ENCODE data around the gene MST1. TPM values are rescaled to one million over a fixed set of nuclear protein-coding genes. Genes with fewer than 3 reads are reported as not detected.

Gene MST1
- total RNA-seq = 10 to 100 TPM in 1 of 2 experiments, 1 to 10 TPM in 1; 8.6 to 12.4 TPM

- Mint-ChIP-seq H3K4me1 (peaks cover 33% of the 10 kb centered on the region), H3K27ac (peak within 1 kb of the TSS; percentile 87), H3K4me3 (peak within 1 kb of the TSS; percentile 97), H3K27me3 (peaks cover 12% of the 10 kb centered on the region), H3K9me3 (no peaks in the 10 kb centered on the region), H3K36me3 (ENCODE audit: low read depth) (peaks cover 7% of the 10 kb centered on the region)
- peak; percentile 93 for DNase-seq
- CTCF ChIA-PET = interaction anchor here (0.8 kb wide), 1 partner anchor 77 kb away, joined by 3 read pairs; no protein-coding TSS in a partner anchor
- POLR2A ChIA-PET = interaction anchor here (0.6 to 1.2 kb wide), 3 partner anchors 35 to 149 kb away, joined by 3 to 6 read pairs (median 3); no protein-coding TSS in a partner anchor
These were observed at the start of gene MST1, which contains the start of gene RNF123 for GRCh38 chr3:49689046-49689907. Gene MST1 (minus strand): TSS chr3:49689474. CDS start chr3:49688691, 783 bp downstream. Gene RNF123 (plus strand): TSS chr3:49689557. CDS start chr3:49691166, 1,609 bp downstream.

DNA sequence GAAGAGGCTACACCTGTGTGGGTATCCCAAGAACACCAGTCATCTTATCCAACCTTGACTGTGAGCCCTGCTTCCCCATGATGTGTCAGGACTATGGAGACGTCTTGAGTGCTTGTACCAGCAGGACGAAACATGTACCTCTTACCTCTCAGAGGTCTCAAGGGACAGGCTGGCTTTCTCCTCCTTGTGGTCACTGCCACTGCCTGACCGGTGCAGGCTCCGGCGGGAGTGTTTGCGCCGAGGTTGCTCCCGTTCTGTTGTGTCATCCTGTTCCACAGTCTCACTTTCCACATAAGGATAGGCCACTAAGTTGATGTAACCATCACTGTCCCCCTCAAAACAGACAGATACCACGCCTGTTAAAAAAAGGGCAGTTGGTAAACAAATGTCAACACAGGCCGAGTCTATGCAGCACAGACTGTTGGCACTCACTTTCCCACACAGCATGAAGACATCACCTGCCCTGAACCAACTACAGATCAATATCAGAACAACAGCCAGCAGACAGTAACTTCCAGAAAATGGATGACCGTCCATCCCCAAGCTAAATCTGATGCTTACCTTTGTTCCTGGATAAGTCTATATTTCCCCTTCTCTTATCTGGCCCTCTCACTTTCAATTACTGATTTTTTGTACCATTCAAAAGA is 48.9 kb upstream of the MST1 start:
- H3K27me3 Mint-ChIP-seq = no peaks in the 10 kb centered on the region
- CTCF ChIA-PET = interaction anchor here (1.2 kb wide), 1 partner anchor 198 kb away, joined by 4 read pairs; no protein-coding TSS in a partner anchor
- POLR2A ChIA-PET = interaction anchor here (2.0 kb wide), 1 partner anchor 14 kb away, joined by 7 read pairs; the partner anchor contains the start of gene GMPPB
- peaks cover 31% of the 10 kb centered on the region for H3K36me3 Mint-ChIP-seq (ENCODE audit: low read depth)
- H3K4me3 Mint-ChIP-seq = no peak overlapping the region
- H3K27ac Mint-ChIP-seq = no peak overlapping the region
- no peak for DNase-seq
- H3K4me1 Mint-ChIP-seq = peaks cover 4% of the 10 kb centered on the region
- no peaks in the 10 kb centered on the region for H3K9me3 Mint-ChIP-seq

DNA sequence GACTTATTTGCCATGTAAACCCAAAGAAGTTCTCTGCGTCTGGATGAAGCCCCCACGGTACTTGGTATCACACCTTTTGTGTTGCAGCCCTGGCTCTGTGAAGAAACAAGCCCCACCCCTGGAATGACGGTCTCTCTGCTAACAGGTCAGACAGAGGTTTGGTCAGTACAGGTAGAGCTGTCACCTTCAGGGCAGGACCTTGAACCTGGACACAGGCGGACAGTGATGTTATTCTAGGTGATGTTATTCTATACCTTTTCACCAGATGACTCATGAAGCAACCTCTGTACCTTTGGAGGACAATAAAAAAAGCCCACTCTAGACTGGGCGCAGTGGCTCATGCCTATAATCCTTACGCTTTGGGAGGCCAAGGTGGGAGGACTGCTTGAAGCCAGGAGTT is 45.5 kb upstream of the MST1 start:
- POLR2A ChIA-PET = interaction anchor here (1.4 kb wide), 1 partner anchor 10 kb away, joined by 6 read pairs; no protein-coding TSS in a partner anchor
- CTCF ChIA-PET = no interaction called here
- no peaks in the 10 kb centered on the region for H3K9me3 Mint-ChIP-seq
- H3K27me3 Mint-ChIP-seq = no peaks in the 10 kb centered on the region
- H3K4me1 Mint-ChIP-seq = peaks cover 6% of the 10 kb centered on the region
- no peak overlapping the region for H3K4me3 Mint-ChIP-seq
- H3K36me3 Mint-ChIP-seq (ENCODE audit: low read depth) = peaks cover 47% of the 10 kb centered on the region
- H3K27ac Mint-ChIP-seq = no peak overlapping the region
- no peak for DNase-seq

GRCh38 chr3:49733551-49733950 is 44.3 kb upstream of the MST1 start:
- H3K27me3 Mint-ChIP-seq = no peaks in the 10 kb centered on the region
- no peak for DNase-seq
- peaks cover 4% of the 10 kb centered on the region for H3K4me1 Mint-ChIP-seq
- H3K4me3 Mint-ChIP-seq = no peak overlapping the region
- POLR2A ChIA-PET = no interaction called here
- H3K36me3 Mint-ChIP-seq (ENCODE audit: low read depth) = peaks cover 44% of the 10 kb centered on the region
- no peak overlapping the region for H3K27ac Mint-ChIP-seq
- CTCF ChIA-PET = interaction anchor here (0.6 kb wide), 2 partner anchors 21 to 54 kb away, joined by 3 to 4 read pairs; no protein-coding TSS in a partner anchor
- no peaks in the 10 kb centered on the region for H3K9me3 Mint-ChIP-seq

DNA sequence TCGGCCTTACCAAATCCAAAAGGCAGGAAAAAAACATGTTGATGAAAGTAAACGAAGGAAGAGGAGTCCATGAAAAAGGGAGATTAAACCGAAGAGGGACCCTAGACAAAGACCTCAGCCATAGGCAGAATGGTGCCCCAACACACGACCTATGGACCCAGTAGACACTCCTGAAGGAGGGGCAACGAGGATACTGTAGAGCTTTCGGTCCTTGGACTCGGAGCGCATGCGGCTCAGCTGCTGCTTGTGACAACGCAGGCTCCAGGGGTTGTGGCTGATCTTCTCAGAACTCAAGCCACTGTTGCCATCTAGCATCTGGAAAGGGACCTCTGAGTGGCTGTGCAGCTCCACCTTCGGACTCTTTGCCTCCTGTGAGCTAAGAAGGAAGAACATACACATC is 43.3 kb upstream of the MST1 start:
- H3K27me3 Mint-ChIP-seq = no peaks in the 10 kb centered on the region
- POLR2A ChIA-PET = no interaction called here
- peaks cover 34% of the 10 kb centered on the region for H3K36me3 Mint-ChIP-seq (ENCODE audit: low read depth)
- no peaks in the 10 kb centered on the region for H3K9me3 Mint-ChIP-seq
- peaks cover 3% of the 10 kb centered on the region for H3K4me1 Mint-ChIP-seq
- DNase-seq = no peak
- H3K27ac Mint-ChIP-seq = no peak overlapping the region
- no peak overlapping the region for H3K4me3 Mint-ChIP-seq
- CTCF ChIA-PET = no interaction called here

- POLR2A ChIA-PET = no interaction called here
- Mint-ChIP-seq H3K36me3 (ENCODE audit: low read depth) (peaks cover 22% of the 10 kb centered on the region), H3K4me1 (peaks cover 1% of the 10 kb centered on the region), H3K27me3 (no peaks in the 10 kb centered on the region), H3K4me3 (no peak overlapping the region), H3K9me3 (no peaks in the 10 kb centered on the region), H3K27ac (no peak overlapping the region)
- DNase-seq = no peak
- CTCF ChIA-PET = no interaction called here
These were observed 40.8 kb upstream of the MST1 start for GRCh38 chr3:49729966-49730609.

DNA sequence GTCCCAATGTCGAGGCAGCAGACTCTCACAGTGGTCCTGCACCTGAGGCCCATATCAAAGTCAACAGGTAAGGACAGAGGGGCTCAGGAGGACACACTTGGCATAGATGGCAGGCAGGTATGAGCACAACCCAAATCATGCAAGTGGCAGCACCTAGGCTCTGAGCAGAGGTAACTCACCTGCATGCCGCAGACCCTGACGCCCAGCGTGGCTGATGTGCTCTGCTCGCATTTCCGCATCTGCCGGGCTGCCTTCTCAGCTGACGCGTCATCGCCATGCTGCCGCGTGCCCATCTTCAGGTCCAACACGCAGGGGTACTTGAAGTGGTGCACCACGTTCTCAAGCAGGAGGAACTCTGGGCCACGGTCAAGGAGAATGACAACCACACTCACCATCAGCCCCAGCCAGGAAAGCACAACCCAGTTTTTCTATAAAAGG is 38.7 kb upstream of the MST1 start:
- Mint-ChIP-seq H3K36me3 (ENCODE audit: low read depth) (peaks cover 20% of the 10 kb centered on the region), H3K9me3 (no peaks in the 10 kb centered on the region), H3K27ac (no peak overlapping the region), H3K27me3 (no peaks in the 10 kb centered on the region), H3K4me3 (no peak overlapping the region), H3K4me1 (peaks cover 13% of the 10 kb centered on the region)
- DNase-seq = no peak
- ChIA-PET CTCF (no interaction called here), POLR2A (no interaction called here)

GRCh38 chr3:49727154-49727923 is 38.1 kb upstream of the MST1 start:
- Mint-ChIP-seq H3K4me3 (no peak overlapping the region), H3K27ac (no peak overlapping the region), H3K27me3 (no peaks in the 10 kb centered on the region), H3K4me1 (peaks cover 19% of the 10 kb centered on the region), H3K36me3 (ENCODE audit: low read depth) (peaks cover 19% of the 10 kb centered on the region), H3K9me3 (no peaks in the 10 kb centered on the region)
- ChIA-PET CTCF (no interaction called here), POLR2A (no interaction called here)
- DNase-seq = no peak

DNA sequence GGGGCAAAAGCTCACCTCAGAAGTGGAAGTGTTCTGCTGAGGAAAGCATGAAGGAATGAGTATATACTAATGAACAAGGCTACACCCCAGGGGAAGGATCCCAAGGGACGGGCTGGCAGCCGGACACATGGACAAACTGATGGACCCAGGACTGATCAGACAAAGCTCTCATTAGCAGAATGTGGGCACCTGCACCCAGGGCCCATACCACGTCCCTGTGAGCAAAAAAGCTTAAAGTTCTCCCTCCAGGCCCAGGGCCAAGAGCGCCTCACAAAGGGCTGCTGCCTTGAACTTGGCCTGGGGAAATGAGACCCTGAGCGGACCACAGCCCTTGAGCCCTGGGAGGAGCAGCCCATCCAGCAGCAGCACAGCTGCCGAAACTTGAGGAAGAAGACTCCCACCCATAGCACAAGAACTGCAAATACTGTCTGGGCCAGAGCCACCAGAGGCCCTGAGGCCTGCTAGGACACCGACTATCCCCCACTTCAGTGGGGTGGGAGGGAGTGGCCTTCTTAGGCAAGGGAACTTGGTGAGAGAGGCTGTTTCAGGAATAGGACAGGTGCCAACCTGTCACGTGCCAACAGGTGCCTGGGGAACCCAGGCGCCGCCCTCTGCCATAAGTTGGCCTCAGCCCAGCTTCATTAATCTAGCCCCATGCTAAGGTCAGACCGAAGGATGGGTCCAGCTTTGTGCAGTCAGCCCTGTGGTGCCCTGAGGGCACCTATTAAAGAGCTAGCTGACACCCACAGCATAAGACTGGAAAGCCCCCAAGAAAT is 36.8 kb upstream of the MST1 start:
- H3K9me3 Mint-ChIP-seq = no peaks in the 10 kb centered on the region
- peaks cover 19% of the 10 kb centered on the region for H3K36me3 Mint-ChIP-seq (ENCODE audit: low read depth)
- H3K4me1 Mint-ChIP-seq = peaks cover 26% of the 10 kb centered on the region
- no peak for DNase-seq
- H3K4me3 Mint-ChIP-seq = no peak overlapping the region
- POLR2A ChIA-PET = interaction anchor here (0.6 to 1.2 kb wide), 2 partner anchors 77 to 401 kb away, joined by 3 read pairs; partner anchors contain the start of gene INKA1
- peak overlapping the region; percentile 12 for H3K27ac Mint-ChIP-seq
- H3K27me3 Mint-ChIP-seq = no peaks in the 10 kb centered on the region
- CTCF ChIA-PET = interaction anchor here (0.6 kb wide), 1 partner anchor 417 kb away, joined by 3 read pairs; no protein-coding TSS in a partner anchor

DNA sequence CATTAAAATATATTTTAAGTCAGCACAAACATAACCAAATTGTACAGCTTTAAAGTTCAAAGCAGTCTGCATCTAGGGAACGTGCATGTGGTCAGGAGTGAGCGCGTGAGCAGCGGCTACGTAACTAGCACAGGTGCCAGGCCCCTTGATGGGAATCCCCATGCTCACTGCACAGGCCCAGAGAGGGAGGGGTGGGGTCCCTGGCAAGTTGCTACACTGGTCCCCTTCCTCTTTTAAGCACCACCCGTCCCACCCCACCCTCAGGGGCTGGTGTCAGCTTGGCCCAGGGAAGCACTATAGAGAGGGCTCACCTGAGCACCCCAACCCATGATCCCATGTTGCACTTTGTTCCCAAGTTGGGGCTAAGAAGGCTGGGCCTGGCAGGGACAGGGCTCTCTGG is 35.3 kb upstream of the MST1 start:
- peaks cover 33% of the 10 kb centered on the region for H3K36me3 Mint-ChIP-seq (ENCODE audit: low read depth)
- peak overlapping the region; percentile 97 for H3K27ac Mint-ChIP-seq
- DNase-seq = peak; percentile 37
- H3K4me1 Mint-ChIP-seq = peaks cover 38% of the 10 kb centered on the region
- ChIA-PET CTCF (interaction anchor here (1.3 to 2.4 kb wide), 2 partner anchors 16 to 185 kb away, joined by 3 to 12 read pairs; no protein-coding TSS in a partner anchor), POLR2A (interaction anchor here (0.7 to 2.2 kb wide), 14 partner anchors 11 to 631 kb away, joined by 3 to 8 read pairs (median 4); partner anchors contain the start of genes INKA1, IP6K1, QRICH1 and TRAIP)
- no peaks in the 10 kb centered on the region for H3K27me3 Mint-ChIP-seq
- H3K4me3 Mint-ChIP-seq = peak overlapping the region; percentile 91
- H3K9me3 Mint-ChIP-seq = no peaks in the 10 kb centered on the region

All from activated CD4-positive, alpha-beta memory T cell treated with anti-CD3 and anti-CD28 coated beads, Interleukin-2, amount 10 ng/mL, durations not matched to agents 7 days and 5 days (primary cell).